WTC11 (cell line): ENCODE results near the gene SLC12A8. TPM values are rescaled to one million over a fixed set of nuclear protein-coding genes. Genes with fewer than 3 reads are reported as not detected.

ENCODE experiments used
- ATAC-seq: fragments of 200-7000 bp; cut with Tn5 transposase; 2 replicates; pipeline ENCODE4 v1.10.0; 2021; ENCODE audit warnings: mild to moderate bottlenecking, moderate library complexity
- CTCF ChIA-PET: fragments of 300-600 bp; sonication (Branson Sonifier 250); formaldehyde crosslinking; loops from one replicate; lab custom pipeline; 2021; ENCODE audit warnings: antibody characterized with exemption; lab: Charles Lee
- POLR2A ChIA-PET: fragments of 350-600 bp; sonication (Branson Sonifier 250); formaldehyde crosslinking; loops from one replicate; lab custom pipeline; 2021; ENCODE audit warnings: antibody characterized with exemption; lab: Charles Lee
- DNase-seq: peaks from one replicate; pipeline ENCODE4 v3.0.0; 2021; ENCODE audit warnings: low spot score
- H3K27ac Mint-ChIP-seq: 2 replicates; pipeline ENCODE4 v1.8.0; 2021; ENCODE audit warnings: mixed read lengths
- H3K27me3 Mint-ChIP-seq: 2 replicates; pipeline ENCODE4 v1.8.0; 2021; ENCODE audit warnings: low read depth, mild to moderate bottlenecking, moderate library complexity, mixed read lengths
- H3K36me3 Mint-ChIP-seq: 2 replicates; pipeline ENCODE4 v1.8.0; 2021; ENCODE audit warnings: mixed read lengths
- H3K4me1 Mint-ChIP-seq: 2 replicates; pipeline ENCODE4 v1.8.0; 2022; ENCODE audit warnings: mixed read lengths
- H3K4me3 Mint-ChIP-seq: 2 replicates; pipeline ENCODE4 v1.8.0; 2021; ENCODE audit warnings: mild to moderate bottlenecking, moderate library complexity, mixed read lengths
- H3K9me3 Mint-ChIP-seq: 2 replicates; pipeline ENCODE4 v1.8.0; 2021; ENCODE audit warnings: mixed read lengths
- ATF6 ChIP-seq: sonication (generic); formaldehyde crosslinking; IDR thresholded peaks from 2 replicates; pipeline ENCODE4 v1.8.1; 2023; ENCODE audit warnings: mild to moderate bottlenecking, missing genetic modification reagents
- CDX4 ChIP-seq: fragments of 250-450 bp; sonication (Bioruptor Pico); IDR thresholded peaks from 2 replicates; pipeline ENCODE4 v1.9.0; 2021; ENCODE audit warnings: moderate library complexity, mild to moderate bottlenecking, inconsistent platforms, borderline replicate concordance
- CREM ChIP-seq: sonication (generic); formaldehyde crosslinking; IDR thresholded peaks from 2 replicates; pipeline ENCODE4 v1.8.1; 2022; ENCODE audit warnings: mild to moderate bottlenecking, missing genetic modification reagents, moderate library complexity
- E2F1 ChIP-seq: sonication (generic); formaldehyde crosslinking; IDR thresholded peaks from 2 replicates; pipeline ENCODE4 v1.8.0; 2022; ENCODE audit warnings: mild to moderate bottlenecking, missing genetic modification reagents
- FOXJ3 ChIP-seq: sonication (generic); formaldehyde crosslinking; IDR thresholded peaks from 2 replicates; pipeline ENCODE4 v1.9.0; 2021; ENCODE audit warnings: missing genetic modification reagents, mild to moderate bottlenecking, borderline replicate concordance
- GABPB1 ChIP-seq: sonication (generic); formaldehyde crosslinking; IDR thresholded peaks from 2 replicates; pipeline ENCODE4 v1.8.1; 2023; ENCODE audit warnings: mild to moderate bottlenecking, missing genetic modification reagents
- GRHL2 ChIP-seq: fragments of 250-450 bp; sonication (Bioruptor Pico); IDR thresholded peaks from 2 replicates; pipeline ENCODE4 v1.8.0; 2022; ENCODE audit warnings: mild to moderate bottlenecking, moderate library complexity; ENCODE audit not compliant: insufficient replicate concordance, severe bottlenecking
- HMGA2 ChIP-seq: fragments of 250-450 bp; sonication (Bioruptor Pico); IDR thresholded peaks from 2 replicates; pipeline ENCODE4 v1.4.0; 2021; ENCODE audit warnings: mild to moderate bottlenecking, moderate library complexity
- MAX ChIP-seq: sonication (generic); formaldehyde crosslinking; IDR thresholded peaks from 2 replicates; pipeline ENCODE4 v1.8.0; 2022; ENCODE audit warnings: mild to moderate bottlenecking, missing genetic modification reagents
- OVOL2 ChIP-seq: fragments of 250-450 bp; sonication (Bioruptor Pico); IDR thresholded peaks from 2 replicates; pipeline ENCODE4 v1.9.0; 2021; ENCODE audit warnings: mild to moderate bottlenecking, borderline replicate concordance
- RELA ChIP-seq: sonication (generic); formaldehyde crosslinking; IDR thresholded peaks from 2 replicates; pipeline ENCODE4 v1.8.1; 2022; ENCODE audit warnings: missing genetic modification reagents, mild to moderate bottlenecking, borderline replicate concordance
- SMAD4 ChIP-seq: sonication (generic); formaldehyde crosslinking; IDR thresholded peaks from 2 replicates; pipeline ENCODE4 v1.8.0; 2022; ENCODE audit warnings: mild to moderate bottlenecking, missing genetic modification reagents
- STAT6 ChIP-seq: sonication (generic); formaldehyde crosslinking; conservative IDR thresholded peaks from 2 replicates; pipeline ENCODE4 v1.8.1; 2023; ENCODE audit warnings: mild to moderate bottlenecking, low read depth, missing genetic modification reagents, moderate library complexity
- ZMAT4 ChIP-seq: fragments of 250-450 bp; sonication (Bioruptor Pico); IDR thresholded peaks from 2 replicates; pipeline ENCODE4 v1.9.0; 2021; ENCODE audit warnings: mild to moderate bottlenecking
- ZNF232 ChIP-seq: sonication (generic); formaldehyde crosslinking; IDR thresholded peaks from 2 replicates; pipeline ENCODE4 v1.8.0; 2022; ENCODE audit warnings: mild to moderate bottlenecking, missing genetic modification reagents
- ZNF416 ChIP-seq: fragments of 250-450 bp; sonication (Bioruptor Pico); IDR thresholded peaks from 2 replicates; pipeline ENCODE4 v1.9.0; 2021; ENCODE audit warnings: mild to moderate bottlenecking, inconsistent platforms
- total RNA-seq: library from RNA; stranded (reverse); gene quantifications from 3 replicates; pipeline ENCODE4 v1.2.3, GENCODE V29; 2021

Gene SLC12A8
- total RNA-seq, 1 experiment from 2014 or later, result 9.1 TPM

- Mint-ChIP-seq H3K9me3 (no peaks in the 10 kb centered on the region), H3K4me3 (no peak overlapping the region), H3K27me3 (peaks cover 3% of the 10 kb centered on the region; the same call in 1 of the 2 replicates), H3K4me1 (peaks cover 8% of the 10 kb centered on the region), H3K27ac (peak overlapping the region; percentile 22; the same call in 1 of the 2 replicates), H3K36me3 (0 out of 2 replicates have a peak, but pooled peaks cover 2% of the 10 kb centered on the region)
- no peak for ATAC-seq
- CTCF ChIA-PET, result no interaction called here
- TF ChIP-seq OVOL2, result no peak
- TF ChIP-seq RELA (CRISPR knock-in tag), result no peak
- TF ChIP-seq GRHL2 (CRISPR knock-in tag), result no peak
- TF ChIP-seq FOXJ3, result no peak
- no peak for DNase-seq
- POLR2A ChIA-PET, result no interaction called here
Measured at GRCh38 chr3:125207507-125207906, 5.0 kb downstream of the SLC12A8 start.

GRCh38 chr3:125206934-125207333 lies 5.6 kb downstream of the SLC12A8 start:
- Mint-ChIP-seq H3K4me1 (peaks cover 10% of the 10 kb centered on the region), H3K4me3 (no peak overlapping the region), H3K27ac (no peak overlapping the region), H3K9me3 (no peaks in the 10 kb centered on the region), H3K36me3 (0 out of 2 replicates have a peak, but pooled peaks cover 2% of the 10 kb centered on the region), H3K27me3 (peaks cover 3% of the 10 kb centered on the region; the same call in 1 of the 2 replicates)
- DNase-seq (no peak), ATAC-seq (no peak)
- ChIA-PET POLR2A (no interaction called here), CTCF (interaction anchor here (1.5 kb wide), 1 partner anchor 15 kb away, joined by 3 read pairs; no protein-coding TSS in a partner anchor)
- TF ChIP-seq E2F1 (CRISPR knock-in tag) (no peak), CREM (CRISPR knock-in tag) (no peak), SMAD4 (no peak), CDX4 (no peak), ZNF416 (CRISPR knock-in tag) (no peak), STAT6 (CRISPR knock-in tag) (no peak), ATF6 (CRISPR knock-in tag) (no peak), ZMAT4 (CRISPR knock-in tag) (no peak), OVOL2 (no peak), GABPB1 (no peak), ZNF232 (CRISPR knock-in tag) (no peak), HMGA2 (CRISPR knock-in tag) (no peak), GRHL2 (CRISPR knock-in tag) (no peak), MAX (CRISPR knock-in tag) (no peak)
